Neural cell (in vitro differentiated cells): ENCODE results near the gene SREK1IP1. TPM values are rescaled to one million over a fixed set of nuclear protein-coding genes. Genes with fewer than 3 reads are reported as not detected.

Source experiments
- H2AFZ ChIP-seq: fragments of 200-600, 300-800 bp; sonication (generic), shearing (Covaris generic); 2 replicates; pipeline ENCODE4 v1.6.0; 2014; ENCODE audit warnings: low read depth, mild to moderate bottlenecking, antibody characterized with exemption, low read length, moderate library complexity
- H3F3A ChIP-seq: fragments of 200-600 bp; shearing (Covaris generic); 2 replicates; pipeline ENCODE4 v1.6.1; 2016; ENCODE audit warnings: mild to moderate bottlenecking, moderate library complexity, mixed read lengths, antibody characterized with exemption, low read length; ENCODE audit not compliant: insufficient read depth, poor library complexity, severe bottlenecking
- H3K27ac ChIP-seq: fragments of 200-600, 300-800 bp; sonication (generic), shearing (Covaris generic); 2 replicates; pipeline ENCODE4 v1.5.1; 2014; ENCODE audit warnings: mild to moderate bottlenecking, low read length, moderate library complexity
- H3K27me3 ChIP-seq: fragments of 300-800, 200-600 bp; sonication (generic), shearing (Covaris generic); 2 replicates; pipeline ENCODE4 v1.6.0; 2014; ENCODE audit warnings: mild to moderate bottlenecking, low read depth, low read length, moderate library complexity; ENCODE audit not compliant: insufficient read depth
- H3K36me3 ChIP-seq: fragments of 300-800, 200-600 bp; sonication (generic), shearing (Covaris generic); 2 replicates; pipeline ENCODE4 v1.5.1; 2014; ENCODE audit warnings: mild to moderate bottlenecking, antibody characterized with exemption, low read length, moderate library complexity; ENCODE audit not compliant: insufficient read depth
- H3K4me2 ChIP-seq: fragments of 300-800, 200-600 bp; sonication (generic), shearing (Covaris generic); 2 replicates; pipeline ENCODE4 v1.6.0; 2014; ENCODE audit warnings: mild to moderate bottlenecking, low read length
- H3K4me3 ChIP-seq: fragments of 300-800, 200-600 bp; sonication (generic), shearing (Covaris generic); 2 replicates; pipeline ENCODE4 v1.5.1; 2014; ENCODE audit warnings: mild to moderate bottlenecking, low read length, moderate library complexity
- H3K79me2 ChIP-seq: fragments of 200-600 bp; shearing (Covaris generic); replicated peaks from 2 replicates; pipeline ENCODE4 v1.6.0; 2014; ENCODE audit warnings: mild to moderate bottlenecking, low read length, moderate library complexity; ENCODE audit not compliant: insufficient read depth
- H3K9ac ChIP-seq: fragments of 300-800, 200-600 bp; sonication (generic), shearing (Covaris generic); 2 replicates; pipeline ENCODE4 v1.6.1; 2016; ENCODE audit warnings: mild to moderate bottlenecking, low read length, mixed read lengths
- H3K9me2 ChIP-seq: fragments of 200-600 bp; shearing (Covaris generic); 2 replicates; pipeline ENCODE4 v1.6.1; 2016; ENCODE audit warnings: mild to moderate bottlenecking, low read length, mixed read lengths; ENCODE audit not compliant: insufficient read depth
- H3K9me3 ChIP-seq: fragments of 200-600, 300-800 bp; sonication (generic), shearing (Covaris generic); 2 replicates; pipeline ENCODE4 v1.6.1; 2016; ENCODE audit warnings: mild to moderate bottlenecking, mixed run types, low read length, moderate library complexity, mixed read lengths
- H4K20me1 ChIP-seq: fragments of 200-600 bp; shearing (Covaris generic); 2 replicates; pipeline ENCODE4 v1.6.1; 2016; ENCODE audit warnings: mild to moderate bottlenecking, mixed run types; ENCODE audit not compliant: insufficient read depth
- CTCF ChIP-seq: fragments of 450-650 bp; IDR thresholded peaks from 2 replicates; pipeline ENCODE4 v1.5.1; 2014; ENCODE audit warnings: antibody characterized with exemption, mild to moderate bottlenecking, moderate library complexity; ENCODE audit not compliant: poor library complexity, severe bottlenecking
- EP300 ChIP-seq: fragments of 450-650 bp; conservative IDR thresholded peaks from 2 replicates; pipeline ENCODE4 v1.6.1; 2014; ENCODE audit warnings: antibody characterized with exemption, mild to moderate bottlenecking, moderate library complexity; ENCODE audit not compliant: poor library complexity, severe bottlenecking
- EZH2 ChIP-seq: fragments of 200-600, 300-800 bp; shearing (Covaris generic), sonication (generic); IDR thresholded peaks from 2 replicates; pipeline ENCODE4 v1.6.1; 2014; ENCODE audit warnings: antibody characterized with exemption, low read length, borderline replicate concordance, mild to moderate bottlenecking; ENCODE audit not compliant: insufficient read depth, poor library complexity, severe bottlenecking
- MXI1 ChIP-seq: fragments of 450-650 bp; conservative IDR thresholded peaks from 2 replicates; pipeline ENCODE4 v1.6.1; 2014; ENCODE audit warnings: antibody characterized with exemption, mild to moderate bottlenecking; ENCODE audit not compliant: poor library complexity, severe bottlenecking
- POLR2AphosphoS5 ChIP-seq: IDR thresholded peaks from 2 replicates; pipeline ENCODE4 v1.6.1; 2012
- RAD21 ChIP-seq: fragments of 450-650 bp; conservative IDR thresholded peaks from 2 replicates; pipeline ENCODE4 v1.6.1; 2014; ENCODE audit warnings: antibody characterized with exemption, mild to moderate bottlenecking, moderate library complexity
- REST ChIP-seq: IDR thresholded peaks from 2 replicates; pipeline ENCODE4 v1.6.1; 2012; ENCODE audit warnings: borderline replicate concordance
- SMC3 ChIP-seq: fragments of 450-650 bp; conservative IDR thresholded peaks from 2 replicates; pipeline ENCODE4 v1.6.1; 2014; ENCODE audit warnings: antibody characterized with exemption, mild to moderate bottlenecking, moderate library complexity; ENCODE audit not compliant: poor library complexity
- TAF1 ChIP-seq: IDR thresholded peaks from 2 replicates; pipeline ENCODE4 v1.6.1; 2012; ENCODE audit warnings: low read depth
- polyA plus RNA-seq: library from polyadenylated mRNA; depleted of rRNA; stranded (reverse); fragments of >200 nt; gene quantifications from 2 replicates; pipeline ENCODE4 v1.2.3, GENCODE V29; 2014

The SREK1IP1 gene
- polyA plus RNA-seq, 1 donor from 2014 or later: 23.5 TPM

GRCh38 chr5:64773533-64773932 lies 5.0 kb upstream of the SREK1IP1 start (continued):
- TF ChIP-seq EZH2: no peak
- no peak for TF ChIP-seq POLR2AphosphoS5

GRCh38 chr5:64771736-64772135 lies 3.2 kb upstream of the SREK1IP1 start:
- H4K20me1 ChIP-seq: no peaks in the 10 kb centered on the region
- TF ChIP-seq REST (no peak), SMC3 (no peak), EP300 (no peak), POLR2AphosphoS5 (no peak), CTCF (no peak), RAD21 (no peak), TAF1 (no peak), MXI1 (no peak), EZH2 (no peak)

GRCh38 chr5:64769855-64770254 lies 1.4 kb upstream of the SREK1IP1 start:
- TF ChIP-seq EP300 (no peak), SMC3 (no peak), TAF1 (no peak), RAD21 (no peak), REST (no peak), POLR2AphosphoS5 (no peak), EZH2 (no peak), MXI1 (no peak), CTCF (no peak)
- peak overlapping the region; percentile 85 for H3K4me3 ChIP-seq

More at GRCh38 chr5:64771736-64772135, 3.2 kb upstream of the SREK1IP1 start:
- H3K9me2 ChIP-seq: no peaks in the 10 kb centered on the region
- H3K4me3 ChIP-seq: no peak overlapping the region
- H2AFZ ChIP-seq: no peak overlapping the region
- H3F3A ChIP-seq: no peaks in the 10 kb centered on the region
- no peak overlapping the region for H3K9ac ChIP-seq
- no peaks in the 10 kb centered on the region for H3K27me3 ChIP-seq
- peaks cover 47% of the 10 kb centered on the region for H3K79me2 ChIP-seq
- H3K4me2 ChIP-seq: no peak overlapping the region
- no peaks in the 10 kb centered on the region for H3K36me3 ChIP-seq
- H3K9me3 ChIP-seq: no peaks in the 10 kb centered on the region
- H3K27ac ChIP-seq: no peak overlapping the region

More at GRCh38 chr5:64769855-64770254, 1.4 kb upstream of the SREK1IP1 start:
- Histone ChIP-seq H3K9ac (peak overlapping the region; percentile 88), H3K36me3 (no peaks in the 10 kb centered on the region), H3K27me3 (no peaks in the 10 kb centered on the region), H2AFZ (no peak overlapping the region), H3K79me2 (peaks cover 53% of the 10 kb centered on the region), H4K20me1 (no peaks in the 10 kb centered on the region), H3K27ac (no peak overlapping the region), H3K4me2 (peak overlapping the region; percentile 90), H3K9me3 (no peaks in the 10 kb centered on the region), H3K9me2 (no peaks in the 10 kb centered on the region), H3F3A (no peaks in the 10 kb centered on the region)
